ENCODE measurements around the gene GGT1. TPM values are rescaled to one million over a fixed set of nuclear protein-coding genes. Genes with fewer than 3 reads are reported as not detected.

GGT1 gene
- total and polyA plus RNA-seq, 2 donors from 2014 or later: 153 to 169 TPM

GRCh38 chr22:24555165-24556039 is 47.6 kb upstream of the GGT1 start, which contains the start of gene SNRPD3:
SNRPD3 (plus strand) TSS chr22:24555999; CDS start chr22:24557675, 1,676 bp downstream.
- H3K4me3 ChIP-seq (ENCODE audit: low read length in 3 of 3): peak within 1 kb of the TSS; percentile 80 to 98 (median 96)
- no peak for TF ChIP-seq CTCF (IDR thresholded peaks at IDR 0.05; ENCODE audit: borderline replicate concordance, extremely low read depth, insufficient read depth)
- intact Hi-C loops (cut with DNase I): no loop called here
- H3K27ac ChIP-seq (ENCODE audit: low read depth in 2 of 2, low read length in 2 of 2): peak within 1 kb of the TSS; percentile 99
- FAIRE-seq (no peak), DNase-seq (peak; percentile 99 to 100 (median 100))
- peaks cover 3 to 39% (median 29%) of the 10 kb centered on the region in 3 donors for H3K4me1 ChIP-seq (ENCODE audit: control insufficient read depth in 2 of 3, insufficient read depth in 2 of 3, low read depth in 1 of 3, low read length in 3 of 3)
- peak within 1 kb of the TSS; percentile 51 to 97 (median 92) for H3K9ac ChIP-seq (ENCODE audit: low read length in 3 of 3)
- H3K9me3 ChIP-seq (ENCODE audit: control insufficient read depth in 2 of 3, insufficient read depth in 1 of 3, low read length in 3 of 3): no peaks in the 10 kb centered on the region
- H3K27me3 ChIP-seq (ENCODE audit: control insufficient read depth, insufficient read depth, low read length): no peaks in the 10 kb centered on the region
- H3K36me3 ChIP-seq (ENCODE audit: control insufficient read depth in 2 of 3, insufficient read depth in 3 of 3, low read length in 3 of 3): peaks cover 11 to 29% (median 20%) of the 10 kb centered on the region in 3 donors

GRCh38 chr22:24559471-24559870 is 43.5 kb upstream of the GGT1 start:
- no peak overlapping the region for H3K4me3 ChIP-seq (ENCODE audit: low read length in 3 of 3)
- no peak overlapping the region for H3K9ac ChIP-seq (ENCODE audit: low read length in 3 of 3)
- no peak overlapping the region for H3K27ac ChIP-seq (ENCODE audit: low read depth in 2 of 2, low read length in 2 of 2)
- DNase-seq (no peak), FAIRE-seq (no peak)
- H3K9me3 ChIP-seq (ENCODE audit: control insufficient read depth in 2 of 3, insufficient read depth in 1 of 3, low read length in 3 of 3): no peaks in the 10 kb centered on the region
- peaks cover 3 to 20% (median 20%) of the 10 kb centered on the region in 3 donors for H3K4me1 ChIP-seq (ENCODE audit: control insufficient read depth in 2 of 3, insufficient read depth in 2 of 3, low read depth in 1 of 3, low read length in 3 of 3)
- no peaks in the 10 kb centered on the region for H3K27me3 ChIP-seq (ENCODE audit: control insufficient read depth, insufficient read depth, low read length)
- no peak for TF ChIP-seq CTCF (IDR thresholded peaks at IDR 0.05; ENCODE audit: borderline replicate concordance, extremely low read depth, insufficient read depth)
- H3K36me3 ChIP-seq (ENCODE audit: control insufficient read depth in 2 of 3, insufficient read depth in 3 of 3, low read length in 3 of 3): peaks cover 7 to 27% (median 23%) of the 10 kb centered on the region in 3 donors
- intact Hi-C loops (cut with DNase I): no loop called here

- Histone ChIP-seq H3K9me3 (ENCODE audit: control insufficient read depth in 2 of 3, insufficient read depth in 1 of 3, low read length in 3 of 3) (no peaks in the 10 kb centered on the region), H3K9ac (ENCODE audit: low read length in 3 of 3) (no peak overlapping the region), H3K4me1 (ENCODE audit: control insufficient read depth in 2 of 3, insufficient read depth in 2 of 3, low read depth in 1 of 3, low read length in 3 of 3) (peaks cover 0 to 27% (median 19%) of the 10 kb centered on the region in 3 donors), H3K27ac (ENCODE audit: low read depth in 2 of 2, low read length in 2 of 2) (no peak overlapping the region), H3K4me3 (ENCODE audit: low read length in 3 of 3) (no peak overlapping the region), H3K27me3 (ENCODE audit: control insufficient read depth, insufficient read depth, low read length) (no peaks in the 10 kb centered on the region), H3K36me3 (ENCODE audit: control insufficient read depth in 2 of 3, insufficient read depth in 3 of 3, low read length in 3 of 3) (peaks cover 6 to 18% (median 16%) of the 10 kb centered on the region in 3 donors)
- no peak for TF ChIP-seq CTCF (IDR thresholded peaks at IDR 0.05; ENCODE audit: borderline replicate concordance, extremely low read depth, insufficient read depth)
- intact Hi-C loops (cut with DNase I): no loop called here
- DNase-seq: no peak
- no peak for FAIRE-seq
Measured at GRCh38 chr22:24563246-24563645, 39.7 kb upstream of the GGT1 start.
